ENCODE results near the gene ABHD8.

- no peak for TF ChIP-seq ZNF274 (IDR thresholded peaks at IDR 0.05; ENCODE audit: low read depth, low read length)
- TF ChIP-seq SUZ12 (IDR thresholded peaks at IDR 0.05; ENCODE audit: extremely low read depth, insufficient read depth, insufficient read length), result no peak
Measured at GRCh38 chr19:17283504-17283996, 19.7 kb downstream of the ABHD8 start.
